ENCODE data around the gene GZMA. TPM values are rescaled to one million over a fixed set of nuclear protein-coding genes. Genes with fewer than 3 reads are reported as not detected.

Gene GZMA
- total and polyA plus RNA-seq, 2 experiments from 2014 or later = not detected

- no peak for DNase-seq (ENCODE audit: low spot score)
- Histone ChIP-seq H3K9me2 (replicated peaks; ENCODE audit: insufficient read depth) (no peaks in the 10 kb centered on the region), H3K36me3 (replicated peaks; ENCODE audit: insufficient read depth, low read depth) (no peaks in the 10 kb centered on the region), H2AFZ (no peak overlapping the region), H3K4me2 (no peak overlapping the region), H3K27me3 (no peaks in the 10 kb centered on the region), H3K27ac (no peak overlapping the region), H4K20me1 (ENCODE audit: insufficient read depth, poor library complexity, severe bottlenecking) (no peaks in the 10 kb centered on the region), H3K4me1 (ENCODE audit: insufficient read depth) (no peaks in the 10 kb centered on the region), H3K79me2 (no peaks in the 10 kb centered on the region), H3K9me3 (ENCODE audit: low read depth) (no peaks in the 10 kb centered on the region), H3K4me3 (no peak overlapping the region)
- 96% methylated on average over 3 of the region's 3 CpGs for WGBS (ENCODE audit: low lambda C conversion rate, missing lambda C conversion rate)
- TF ChIP-seq, protein P1, sequence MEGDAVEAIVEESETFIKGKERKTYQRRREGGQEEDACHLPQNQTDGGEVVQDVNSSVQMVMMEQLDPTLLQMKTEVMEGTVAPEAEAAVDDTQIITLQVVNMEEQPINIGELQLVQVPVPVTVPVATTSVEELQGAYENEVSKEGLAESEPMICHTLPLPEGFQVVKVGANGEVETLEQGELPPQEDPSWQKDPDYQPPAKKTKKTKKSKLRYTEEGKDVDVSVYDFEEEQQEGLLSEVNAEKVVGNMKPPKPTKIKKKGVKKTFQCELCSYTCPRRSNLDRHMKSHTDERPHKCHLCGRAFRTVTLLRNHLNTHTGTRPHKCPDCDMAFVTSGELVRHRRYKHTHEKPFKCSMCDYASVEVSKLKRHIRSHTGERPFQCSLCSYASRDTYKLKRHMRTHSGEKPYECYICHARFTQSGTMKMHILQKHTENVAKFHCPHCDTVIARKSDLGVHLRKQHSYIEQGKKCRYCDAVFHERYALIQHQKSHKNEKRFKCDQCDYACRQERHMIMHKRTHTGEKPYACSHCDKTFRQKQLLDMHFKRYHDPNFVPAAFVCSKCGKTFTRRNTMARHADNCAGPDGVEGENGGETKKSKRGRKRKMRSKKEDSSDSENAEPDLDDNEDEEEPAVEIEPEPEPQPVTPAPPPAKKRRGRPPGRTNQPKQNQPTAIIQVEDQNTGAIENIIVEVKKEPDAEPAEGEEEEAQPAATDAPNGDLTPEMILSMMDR (IDR thresholded peaks at IDR 0.05; ENCODE audit: poor library complexity) = no peak
- TF ChIP-seq EZH2phosphoT487 (IDR thresholded peaks at IDR 0.05; ENCODE audit: low read depth, severe bottlenecking, unreplicated experiment) (no peak), EZH2 (IDR thresholded peaks at IDR 0.05; ENCODE audit: borderline replicate concordance) (no peak)
Measured at GRCh38 chr5:55066277-55066676, 36.2 kb upstream of the GZMA start.

DNA sequence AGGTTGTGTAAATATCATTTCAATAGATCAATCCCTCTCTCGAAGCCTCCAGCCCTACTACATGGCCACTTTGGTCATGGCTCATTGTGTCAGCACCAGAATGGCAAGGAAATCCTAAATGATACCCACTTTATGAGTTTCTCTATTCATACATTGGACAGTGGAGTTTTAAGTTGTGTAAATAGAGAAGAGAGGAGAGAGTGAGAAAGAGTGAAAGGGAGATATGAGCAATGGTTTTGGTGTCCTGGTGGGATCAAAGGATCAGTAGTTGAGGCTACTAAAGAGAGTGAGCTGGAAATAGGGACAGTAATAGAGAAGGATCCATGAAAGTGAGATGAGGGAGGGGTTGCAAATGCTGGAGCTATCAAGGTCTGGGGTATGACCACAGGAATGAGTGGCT, 31.5 kb upstream of the GZMA start:
- Histone ChIP-seq H3K27me3 (no peaks in the 10 kb centered on the region), H3K27ac (no peak overlapping the region), H3K4me2 (no peak overlapping the region), H3K9me3 (ENCODE audit: low read depth) (no peaks in the 10 kb centered on the region), H3K4me3 (no peak overlapping the region), H3K4me1 (ENCODE audit: insufficient read depth) (no peaks in the 10 kb centered on the region), H4K20me1 (ENCODE audit: insufficient read depth, poor library complexity, severe bottlenecking) (no peaks in the 10 kb centered on the region), H3K9me2 (replicated peaks; ENCODE audit: insufficient read depth) (no peaks in the 10 kb centered on the region), H3K36me3 (replicated peaks; ENCODE audit: insufficient read depth, low read depth) (no peaks in the 10 kb centered on the region), H3K79me2 (no peaks in the 10 kb centered on the region), H2AFZ (no peak overlapping the region)
- 80% methylated on average over 1 of the region's 1 CpG for WGBS (ENCODE audit: low lambda C conversion rate, missing lambda C conversion rate)
- TF ChIP-seq EZH2phosphoT487 (IDR thresholded peaks at IDR 0.05; ENCODE audit: low read depth, severe bottlenecking, unreplicated experiment) (no peak), EZH2 (IDR thresholded peaks at IDR 0.05; ENCODE audit: borderline replicate concordance) (no peak)
- TF ChIP-seq, protein P1 (IDR thresholded peaks at IDR 0.05; ENCODE audit: poor library complexity) = no peak
- DNase-seq (ENCODE audit: low spot score) = no peak

- Histone ChIP-seq H3K9me2 (replicated peaks; ENCODE audit: insufficient read depth) (no peaks in the 10 kb centered on the region), H3K27me3 (no peaks in the 10 kb centered on the region), H3K4me2 (no peak overlapping the region), H3K36me3 (replicated peaks; ENCODE audit: insufficient read depth, low read depth) (no peaks in the 10 kb centered on the region), H3K9me3 (ENCODE audit: low read depth) (no peaks in the 10 kb centered on the region), H3K27ac (no peak overlapping the region), H3K4me3 (no peak overlapping the region), H4K20me1 (ENCODE audit: insufficient read depth, poor library complexity, severe bottlenecking) (no peaks in the 10 kb centered on the region), H3K79me2 (no peaks in the 10 kb centered on the region), H3K4me1 (ENCODE audit: insufficient read depth) (no peaks in the 10 kb centered on the region), H2AFZ (no peak overlapping the region)
- DNase-seq (ENCODE audit: low spot score) = no peak
- TF ChIP-seq, protein P1 (IDR thresholded peaks at IDR 0.05; ENCODE audit: poor library complexity) = no peak
- WGBS (ENCODE audit: low lambda C conversion rate, missing lambda C conversion rate) = 86% methylated on average over 1 of the region's 1 CpG
Measured at GRCh38 chr5:55071413-55071812, 31.0 kb upstream of the GZMA start.

GRCh38 chr5:55072666-55073065, 29.8 kb upstream of the GZMA start:
- Histone ChIP-seq H3K4me1 (ENCODE audit: insufficient read depth) (no peaks in the 10 kb centered on the region), H3K27ac (no peak overlapping the region), H3K27me3 (no peaks in the 10 kb centered on the region), H3K9me3 (ENCODE audit: low read depth) (no peaks in the 10 kb centered on the region), H3K4me2 (no peak overlapping the region), H3K4me3 (no peak overlapping the region), H2AFZ (no peak overlapping the region), H4K20me1 (ENCODE audit: insufficient read depth, poor library complexity, severe bottlenecking) (no peaks in the 10 kb centered on the region), H3K9me2 (replicated peaks; ENCODE audit: insufficient read depth) (no peaks in the 10 kb centered on the region), H3K79me2 (no peaks in the 10 kb centered on the region), H3K36me3 (replicated peaks; ENCODE audit: insufficient read depth, low read depth) (no peaks in the 10 kb centered on the region)
- TF ChIP-seq, protein P1 (IDR thresholded peaks at IDR 0.05; ENCODE audit: poor library complexity) = no peak
- 90% methylated on average over 2 of the region's 2 CpGs for WGBS (ENCODE audit: low lambda C conversion rate, missing lambda C conversion rate)
- no peak for DNase-seq (ENCODE audit: low spot score)

Measured in hepatocyte (in vitro differentiated cells).